ENCODE measurements around the gene IRF9. TPM values are rescaled to one million over a fixed set of nuclear protein-coding genes. Genes with fewer than 3 reads are reported as not detected.

Gene IRF9
- 13.8 and 14.9 TPM in 2 replicates for total RNA-seq (2016; rRNA removed; fragmentation: Illumina TruSeq; extraction: Trizol)
- total RNA-seq (2016; cell fraction: cytosol; rRNA removed; fragmentation: Illumina TruSeq; extraction: Trizol; ENCODE audit: low read depth), result 13.0 and 16.4 TPM in 2 replicates
- total RNA-seq (2016; cell fraction: insoluble cytoplasmic fraction; rRNA removed; fragmentation: Illumina TruSeq; extraction: Trizol), result 11.5 and 20.0 TPM in 2 replicates
- 9.6 and 12.0 TPM in 2 replicates for total RNA-seq (2016; cell fraction: membrane; rRNA removed; fragmentation: Illumina TruSeq; extraction: Trizol)
- 24.8 and 26.7 TPM in 2 replicates for total RNA-seq (2016; cell fraction: nucleus; rRNA removed; fragmentation: Illumina TruSeq; extraction: Trizol)
- 49.7 and 60.9 TPM in 2 replicates for polyA plus RNA-seq (2011; rRNA removed)
- 22.0 and 25.7 TPM in 2 replicates for polyA plus RNA-seq (2011; cell fraction: cytosol; rRNA removed)
- polyA plus RNA-seq (2011; cell fraction: nucleus; rRNA removed), result 220 and 221 TPM in 2 replicates
- polyA plus RNA-seq (2012), result 25.5 and 30.7 TPM in 2 replicates
- polyA plus RNA-seq (2016; cell fraction: cytosol; fragmentation: Illumina TruSeq; extraction: Trizol; ENCODE audit: low read depth), result 3.8 and 5.2 TPM in 2 replicates
- polyA plus RNA-seq (2016; cell fraction: insoluble cytoplasmic fraction; fragmentation: Illumina TruSeq; extraction: Trizol; ENCODE audit: low read depth), result 8.6 and 12.0 TPM in 2 replicates
- polyA plus RNA-seq (2016; cell fraction: membrane; fragmentation: Illumina TruSeq; extraction: Trizol; ENCODE audit: low read depth), result 5.8 and 6.6 TPM in 2 replicates
- polyA plus RNA-seq (2016; cell fraction: nucleus; fragmentation: Illumina TruSeq; extraction: Trizol; ENCODE audit: insufficient read depth, low read depth), result 78.7 and 84.9 TPM in 2 replicates
- 41.1 and 128 TPM in 2 replicates for polyA minus RNA-seq (2011; rRNA and poly(A)+ RNA removed; ENCODE audit: low replicate concordance)
- 24.4 and 32.8 TPM in 2 replicates for polyA minus RNA-seq (2011; cell fraction: cytosol; rRNA and poly(A)+ RNA removed)
- 84.8 and 144 TPM in 2 replicates for polyA minus RNA-seq (2011; cell fraction: nucleus; rRNA and poly(A)+ RNA removed)
- percentile 77 among the genes with signal in this experiment for Bru-seq, nascent RNA
- percentile 78 among the genes with signal in this experiment for BruChase-seq, experiment 1, labeled RNA remaining after a 6-hour chase
- BruChase-seq, experiment 2, labeled RNA remaining after a 2-hour chase, result percentile 85 among the genes with signal in this experiment
- long read RNA-seq, experiment 1, transcript IRF9-202 (9 exons, 1,838 nt), result major isoform, 10 of 19 reads
- long read RNA-seq, experiment 1, partial matches to known transcripts, result 3 of 19 reads
- long read RNA-seq, experiment 1, other reads (novel, unspliced or antisense), result 5 of 19 reads
- long read RNA-seq, experiment 2, transcript IRF9-202 (9 exons, 1,838 nt), result major isoform, 14 of 34 reads
- long read RNA-seq, experiment 2, partial matches to known transcripts, result 7 of 34 reads
- long read RNA-seq, experiment 2, other reads (novel, unspliced or antisense), result 12 of 34 reads

GRCh38 chr14:24160850-24161804, at the start of gene IRF9:
IRF9 (plus strand) TSS chr14:24161265; CDS start chr14:24162145, 880 bp downstream.
- Histone ChIP-seq H3K27me3 (ENCODE audit: control insufficient read depth in 1 of 2, insufficient read depth in 2 of 2, low read length in 2 of 2) (no peaks in the 10 kb centered on the region; a peak in 1 of 5 replicates), H3K27ac (ENCODE audit: extremely low read length, insufficient read depth, low read length) (peak within 1 kb of the TSS; percentile 62), H3K36me3 (replicated peaks in 1 of 2; ENCODE audit: control insufficient read depth in 1 of 2, insufficient read depth in 2 of 2, low read length in 2 of 2) (peaks cover 57 to 68% of the 10 kb centered on the region in 2 experiments), H3K4me3 (replicated peaks in 1 of 3; ENCODE audit: insufficient read depth in 1 of 3, low read depth in 2 of 3, low read length in 3 of 3) (peak within 1 kb of the TSS; percentile 50 to 78 (median 64)), H3K79me2 (ENCODE audit: insufficient read depth, low read length) (peaks cover 5% of the 10 kb centered on the region), H2AFZ (ENCODE audit: low read length) (peak within 1 kb of the TSS; percentile 32), H3K4me2 (ENCODE audit: low read depth, low read length) (peak within 1 kb of the TSS; percentile 98), H3K9ac (ENCODE audit: insufficient read depth, low read depth, low read length) (peak within 1 kb of the TSS; percentile 76), H3K4me1 (ENCODE audit: insufficient read depth, low read length) (peaks cover 28% of the 10 kb centered on the region), H4K20me1 (ENCODE audit: insufficient read depth, low read length) (no peaks in the 10 kb centered on the region), H3K9me3 (ENCODE audit: low read length) (no peaks in the 10 kb centered on the region)
- intact Hi-C loops (cut with micrococcal nuclease; ENCODE audit: unreplicated experiment), result loop anchor here (1.0 kb wide), 10 partner anchors 15 to 147 kb away; partner anchors contain the start of genes CHMP4A, EMC9, IPO4 and PCK2
- TSS peak; percentile 47 for BruUV-seq (replicated peaks)
- ChIA-PET CTCF (ENCODE audit: low intra/inter-chr PET ratio, low total read pairs) (interaction anchor here (0.7 to 2.4 kb wide), 9 partner anchors 21 to 147 kb away, joined by 3 to 12 read pairs (median 6); partner anchors contain the start of genes DCAF11 and PSME1), POLR2A (interaction anchor here (0.8 to 11.8 kb wide), 42 partner anchors 9 to 1183 kb away, joined by 3 to 233 read pairs (median 8); partner anchors contain the start of genes ACIN1, C14orf119, CHMP4A and CIDEB)
- peak; percentile 99 for FAIRE-seq
- in situ Hi-C loops (cut with HindIII; ENCODE audit: extremely low pct_ligation_motif_present, low pct_unique_long_range_greater_than_20kb), result loop anchor here (5.0 kb wide), 1 partner anchor 104 kb away; no protein-coding TSS in a partner anchor
- WGBS (ENCODE audit: low lambda C conversion rate), result 3% methylated on average over 12 of the region's 12 CpGs
- peak; percentile 92 for ATAC-seq
- peak; percentile 99 for DNase-seq (ENCODE audit: low spot score)
- TF ChIP-seq ZBTB7B (CRISPR knock-in tag; IDR thresholded peaks at IDR 0.05) (peak; percentile 97), FOXO4 (CRISPR knock-in tag; conservative IDR thresholded peaks at IDR 0.05) (no peak), ZNF12 (CRISPR knock-in tag; IDR thresholded peaks at IDR 0.05) (peak; percentile 70; the same call in 1 of the 2 replicates), ZNF737 (CRISPR knock-in tag; IDR thresholded peaks at IDR 0.05; ENCODE audit: borderline replicate concordance) (no peak), IRX3 (CRISPR knock-in tag; IDR thresholded peaks at IDR 0.05; ENCODE audit: borderline replicate concordance, low read depth) (no peak), PRDM10 (CRISPR knock-in tag; IDR thresholded peaks at IDR 0.05; ENCODE audit: low read depth) (peak; percentile 93), ZBTB33 (CRISPR knock-in tag; IDR thresholded peaks at IDR 0.05) (peak; percentile 97)

Data from HepG2 (cell line).